IMR-90 (cell line): Measurements from ENCODE around the gene MPRIP.

ENCODE experiments used
- BHLHE40 ChIP-seq: fragments of 150-350 bp; IDR thresholded peaks from 2 replicates; pipeline ENCODE4 v1.6.1; 2016; ENCODE audit warnings: mild to moderate bottlenecking, low read depth, low read length
- CEBPB ChIP-seq: IDR thresholded peaks from 2 replicates; pipeline ENCODE4 v1.6.1; 2012; ENCODE audit warnings: low read depth, low read length, improper control_type of control experiment
- CTCF ChIP-seq: conservative IDR thresholded peaks from 2 replicates; pipeline ENCODE4 v1.5.1; 2012; ENCODE audit warnings: mild to moderate bottlenecking, low read depth, low read length, improper control_type of control experiment
- ELK1 ChIP-seq: fragments of 150-350 bp; IDR thresholded peaks from 2 replicates; pipeline ENCODE4 v1.6.1; 2016; ENCODE audit warnings: low read depth, mild to moderate bottlenecking, low read length, moderate library complexity, borderline replicate concordance
- MAZ ChIP-seq: IDR thresholded peaks from 2 replicates; pipeline ENCODE4 v1.6.1; 2012; ENCODE audit warnings: low read depth, mild to moderate bottlenecking, low read length, improper control_type of control experiment, moderate library complexity, borderline replicate concordance
- MXI1 ChIP-seq: IDR thresholded peaks from 2 replicates; pipeline ENCODE4 v1.6.1; 2012; ENCODE audit warnings: low read depth, mild to moderate bottlenecking, low read length, moderate library complexity, borderline replicate concordance
- POLR2A ChIP-seq: IDR thresholded peaks from 2 replicates; pipeline ENCODE4 v1.6.1; 2012; ENCODE audit warnings: mild to moderate bottlenecking, low read depth, low read length
- RAD21 ChIP-seq: IDR thresholded peaks from 2 replicates; pipeline ENCODE4 v1.6.1; 2012; ENCODE audit warnings: low read length, improper control_type of control experiment
- RFX5 ChIP-seq: IDR thresholded peaks from 2 replicates; pipeline ENCODE4 v1.8.0; 2012; ENCODE audit warnings: low read depth, mild to moderate bottlenecking, low read length, moderate library complexity
- SMC3 ChIP-seq: fragments of 150-350 bp; IDR thresholded peaks from 2 replicates; pipeline ENCODE4 v1.6.1; 2016; ENCODE audit warnings: low read depth, mild to moderate bottlenecking, antibody characterized with exemption, low read length, moderate library complexity
- TF ChIP-seq, protein P1 (sequence below): fragments of 150-350 bp; IDR thresholded peaks from 2 replicates; pipeline ENCODE4 v1.6.1; 2017; ENCODE audit warnings: mild to moderate bottlenecking, antibody characterized with exemption, low read length, low read depth

DNA sequence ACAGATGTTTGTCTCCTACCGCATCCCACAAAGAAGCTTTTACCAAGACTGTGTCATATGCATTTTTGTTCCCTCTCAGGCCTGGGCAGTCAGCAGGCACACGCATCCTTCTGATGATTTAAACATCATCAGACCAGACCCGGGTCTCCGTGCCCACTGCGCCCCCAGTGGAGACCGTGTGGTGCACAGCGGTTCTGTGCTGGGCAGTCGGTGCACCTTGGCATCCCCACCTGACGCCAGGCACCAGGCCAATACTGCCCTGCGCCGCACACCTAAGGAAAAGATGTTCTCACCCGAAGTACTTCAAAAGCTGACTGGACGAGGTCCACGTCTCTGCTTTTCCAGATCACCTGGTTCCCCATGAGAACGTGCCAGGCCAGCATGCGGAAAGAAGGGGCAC lies 174.5 kb downstream of the MPRIP start:
- no peak for TF ChIP-seq CEBPB
- no peak for TF ChIP-seq CTCF
- no peak for TF ChIP-seq MXI1
- no peak for TF ChIP-seq POLR2A
- TF ChIP-seq BHLHE40, result no peak
- no peak for TF ChIP-seq RAD21
- TF ChIP-seq ELK1, result no peak
- no peak for TF ChIP-seq RFX5
- no peak for TF ChIP-seq MAZ
- no peak for TF ChIP-seq SMC3
- TF ChIP-seq, protein P1, sequence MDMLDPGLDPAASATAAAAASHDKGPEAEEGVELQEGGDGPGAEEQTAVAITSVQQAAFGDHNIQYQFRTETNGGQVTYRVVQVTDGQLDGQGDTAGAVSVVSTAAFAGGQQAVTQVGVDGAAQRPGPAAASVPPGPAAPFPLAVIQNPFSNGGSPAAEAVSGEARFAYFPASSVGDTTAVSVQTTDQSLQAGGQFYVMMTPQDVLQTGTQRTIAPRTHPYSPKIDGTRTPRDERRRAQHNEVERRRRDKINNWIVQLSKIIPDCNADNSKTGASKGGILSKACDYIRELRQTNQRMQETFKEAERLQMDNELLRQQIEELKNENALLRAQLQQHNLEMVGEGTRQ, result no peak
